Endothelial cell of umbilical vein (primary cell): ENCODE results near the gene CTSD. TPM values are rescaled to one million over a fixed set of nuclear protein-coding genes. Genes with fewer than 3 reads are reported as not detected.

Experiments used
- BruUV-seq: library from RNA; stranded (reverse); fragments of 400-500 nt; replicated peaks from 2 replicates; lab custom pipeline; 2021; lab: Mats Ljungman, UMichigan
- CTCF ChIA-PET: fragments of 300-600, 350-600 bp; sonication (Branson Sonifier 250); formaldehyde crosslinking; loops from one replicate; lab custom pipeline; 2021; ENCODE audit warnings: antibody characterized with exemption, inconsistent platforms; lab: Charles Lee
- POLR2A ChIA-PET: fragments of 300-600, 350-600 bp; sonication (Branson Sonifier 250); formaldehyde crosslinking; loops from one replicate; lab custom pipeline; 2021; ENCODE audit warnings: antibody characterized with exemption, inconsistent platforms; lab: Charles Lee
- DNase-seq: peaks from one replicate; pipeline ENCODE4 v3.0.0-alpha.2; 2011; ENCODE audit warnings: low read depth, low spot score
- FAIRE-seq: peaks from 2 replicates; lab custom pipeline; 2011; peaks lifted over from hg19 to GRCh38; lab: Jason Lieb, UNC
- H2AFZ ChIP-seq: 2 replicates; pipeline ENCODE4 v1.6.0; 2012; ENCODE audit warnings: low read depth, low read length, control low read depth, inconsistent platforms
- H3K27ac ChIP-seq: 2 replicates; pipeline ENCODE4 v1.5.1; 2011; ENCODE audit warnings: low read depth, mild to moderate bottlenecking, control low read depth, low read length, moderate library complexity; ENCODE audit not compliant: insufficient read depth
- H3K27me3 ChIP-seq, 2 experiments: 2 replicates each; pipeline versions ENCODE4 v1.6.0 to v1.6.1; 2011; ENCODE audit warnings: low read length in 2 of 2, mixed read lengths in 1 of 2; ENCODE audit not compliant: control insufficient read depth in 2 of 2, insufficient read depth in 2 of 2
- H3K36me3 ChIP-seq, 2 experiments: 2 replicates in 1 of 2; 3 replicates in 1 of 2; pipeline ENCODE4 v1.5.1; 2011; ENCODE audit warnings: low read length in 2 of 2, mild to moderate bottlenecking in 1 of 2, moderate library complexity in 1 of 2; ENCODE audit not compliant: control insufficient read depth in 2 of 2, insufficient read depth in 2 of 2; ENCODE audit errors: extremely low read depth in 1 of 2
- H3K4me1 ChIP-seq: 3 replicates; pipeline ENCODE4 v1.5.1; 2011; ENCODE audit warnings: mild to moderate bottlenecking, low read length; ENCODE audit not compliant: control insufficient read depth, insufficient read depth; ENCODE audit errors: extremely low read depth
- H3K4me2 ChIP-seq: 2 replicates; pipeline ENCODE4 v1.6.1; 2011; ENCODE audit warnings: low read length, control low read depth, mixed read lengths; ENCODE audit not compliant: insufficient read depth
- H3K4me3 ChIP-seq, 3 experiments: fragments of 200-600 bp in 1 of 3; sonication (generic), shearing (Covaris generic) in 1 of 3; replicated peaks in 1 of 3; 2 replicates each; pipeline ENCODE4 v1.5.1; 2011 to 2016; ENCODE audit warnings: control low read depth in 3 of 3, low read length in 3 of 3, mild to moderate bottlenecking in 2 of 3, inconsistent platforms in 1 of 3, low read depth in 1 of 3, moderate library complexity in 1 of 3; ENCODE audit not compliant: insufficient read depth in 1 of 3
- H3K79me2 ChIP-seq: 2 replicates; pipeline ENCODE4 v1.6.0; 2012; ENCODE audit warnings: low read length, inconsistent platforms; ENCODE audit not compliant: control insufficient read depth, insufficient read depth
- H3K9ac ChIP-seq: replicated peaks from 2 replicates; pipeline ENCODE3; 2011; ENCODE audit warnings: low read length, control low read depth; ENCODE audit not compliant: insufficient read depth; ENCODE audit errors: extremely low read depth
- H3K9me1 ChIP-seq: replicated peaks from 3 replicates; pipeline ENCODE4 v1.6.0; 2011; ENCODE audit warnings: mild to moderate bottlenecking, low read length; ENCODE audit not compliant: control insufficient read depth, insufficient read depth; ENCODE audit errors: extremely low read depth
- H3K9me3 ChIP-seq: replicated peaks from 2 replicates; pipeline ENCODE4 v1.5.1; 2012; ENCODE audit warnings: low read length, inconsistent platforms; ENCODE audit not compliant: control insufficient read depth, insufficient read depth
- H4K20me1 ChIP-seq: replicated peaks from 2 replicates; pipeline ENCODE3; 2011; ENCODE audit warnings: mild to moderate bottlenecking, low read length; ENCODE audit not compliant: control insufficient read depth, insufficient read depth; ENCODE audit errors: extremely low read depth
- CTCF ChIP-seq, 2 donors: IDR thresholded peaks; 1 replicate in 1 of 2; 2 replicates in 1 of 2; pipeline ENCODE4 v1.5.1; 2011; ENCODE audit warnings: low read length in 2 of 2, mild to moderate bottlenecking in 2 of 2, moderate library complexity in 2 of 2, control low read depth in 1 of 2, inconsistent platforms in 1 of 2, low read depth in 1 of 2; ENCODE audit not compliant: insufficient read depth in 1 of 2; ENCODE audit errors: extremely low read depth in 1 of 2
- EZH2 ChIP-seq: IDR thresholded peaks from 2 replicates; pipeline ENCODE4 v1.6.1; 2012; ENCODE audit warnings: borderline replicate concordance, low read depth, mild to moderate bottlenecking, moderate library complexity, low read length, inconsistent platforms; ENCODE audit not compliant: severe bottlenecking
- FOS ChIP-seq: IDR thresholded peaks from 2 replicates; pipeline ENCODE4 v1.6.1; 2011; ENCODE audit warnings: mild to moderate bottlenecking, low read length, moderate library complexity, borderline replicate concordance; ENCODE audit not compliant: insufficient read depth
- GATA2 ChIP-seq: IDR thresholded peaks from 2 replicates; pipeline ENCODE4 v1.7.0; 2011; ENCODE audit warnings: low read depth, mild to moderate bottlenecking, moderate library complexity, mixed read lengths, low read length; ENCODE audit not compliant: insufficient read length, insufficient read depth
- JUN ChIP-seq: IDR thresholded peaks from 2 replicates; pipeline ENCODE4 v1.6.1; 2011; ENCODE audit warnings: borderline replicate concordance, low read depth; ENCODE audit not compliant: insufficient read length, insufficient read depth
- MAX ChIP-seq: IDR thresholded peaks from 2 replicates; pipeline ENCODE4 v1.6.1; 2011; ENCODE audit not compliant: insufficient read depth, insufficient read length
- MYC ChIP-seq: IDR thresholded peaks from one replicate; pipeline ENCODE4 v1.6.1; 2011; ENCODE audit warnings: mild to moderate bottlenecking, low read depth, low read length
- POLR2A ChIP-seq: IDR thresholded peaks from 2 replicates; pipeline ENCODE4 v1.6.1; 2012; ENCODE audit warnings: low read depth, mild to moderate bottlenecking, control low read depth, low read length
- POLR2AphosphoS5 ChIP-seq: IDR thresholded peaks from 2 replicates; pipeline ENCODE4 v1.6.1; 2012; ENCODE audit warnings: low read depth, mild to moderate bottlenecking, control low read depth, low read length, moderate library complexity; ENCODE audit not compliant: insufficient read depth
- dilution Hi-C: fragments of 300-500 bp; cut with MboI; formaldehyde crosslinking; loops from one replicate; pipeline ENCODE4 v1.15.0; 2019; ENCODE audit warnings: low sequenced_read_pairs; ENCODE audit not compliant: extremely low pct_ligation_motif_present
- intact Hi-C: fragments of 100-400 bp; cut with micrococcal nuclease; formaldehyde crosslinking; loops from one replicate; pipeline ENCODE4 v1.10.0; 2022
- polyA plus RNA-seq, 4 experiments: library from polyadenylated mRNA; depleted of rRNA in 3 of 4; stranded (reverse) in 3 of 4; unstranded in 1 of 4; fragments of >200 nt; gene quantifications; 2 replicates each; pipeline versions ENCODE4 v1.2.1 to v1.2.3, GENCODE V29; 2011 to 2012; ENCODE audit warnings: missing spikeins in 1 of 4
- total RNA-seq: library from RNA; stranded (reverse); gene quantifications from 2 replicates; pipeline ENCODE4 v1.2.3, GENCODE V29; 2021

Gene CTSD
- total and polyA plus RNA-seq, 2 donors (not counting 3 experiments of a cell fraction or from before 2014, with no cell fraction given), result 215 to 248 TPM

- dilution Hi-C loops (no loop called here), intact Hi-C loops (no loop called here)
- DNase-seq (no peak), FAIRE-seq (no peak)
- TF ChIP-seq JUN (no peak), CTCF (IDR thresholded peaks at IDR 0.05; ENCODE audit: extremely low read depth in 1 of 2, insufficient read depth in 1 of 2, low read depth in 1 of 2, low read length in 2 of 2) (no peak), EZH2 (no peak), FOS (no peak)
- Histone ChIP-seq H3K9ac (no peak overlapping the region), H2AFZ (no peak overlapping the region), H3K9me3 (no peaks in the 10 kb centered on the region), H3K27ac (no peak overlapping the region), H3K4me2 (no peak overlapping the region), H3K27me3 (peaks cover 0 to 9% of the 10 kb centered on the region in 2 experiments), H4K20me1 (no peaks in the 10 kb centered on the region), H3K4me3 (no peak overlapping the region), H3K9me1 (no peaks in the 10 kb centered on the region), H3K36me3 (no peaks in the 10 kb centered on the region), H3K4me1 (no peaks in the 10 kb centered on the region), H3K79me2 (no peaks in the 10 kb centered on the region)
- POLR2A ChIA-PET, result interaction anchor here (0.6 kb wide), 1 partner anchor 25 kb away, joined by 3 read pairs; no protein-coding TSS in a partner anchor
- BruUV-seq, result no TSS peak
- CTCF ChIA-PET, result interaction anchor here (0.9 kb wide), 1 partner anchor 98 kb away, joined by 3 read pairs; no protein-coding TSS in a partner anchor
Observed at GRCh38 chr11:1792461-1792860, 28.7 kb upstream of the CTSD start.

- no peaks in the 10 kb centered on the region for H3K79me2 ChIP-seq
- no peak overlapping the region for H2AFZ ChIP-seq
- intact Hi-C loops, result no loop called here
- no peak for TF ChIP-seq MAX
- TF ChIP-seq JUN, result no peak
- no peak for TF ChIP-seq GATA2
- TF ChIP-seq MYC, result no peak
- no peak for TF ChIP-seq POLR2A
- TF ChIP-seq FOS, result no peak
- no peak for TF ChIP-seq CTCF (IDR thresholded peaks at IDR 0.05; ENCODE audit: extremely low read depth in 1 of 2, insufficient read depth in 1 of 2, low read depth in 1 of 2, low read length in 2 of 2)
- TF ChIP-seq EZH2, result no peak
- no peak for TF ChIP-seq POLR2AphosphoS5
- H3K4me1 ChIP-seq, result no peaks in the 10 kb centered on the region
- no TSS peak for BruUV-seq
- ChIA-PET POLR2A (no interaction called here), CTCF (interaction anchor here (0.5 to 0.9 kb wide), 2 partner anchors 93 to 98 kb away, joined by 3 read pairs; no protein-coding TSS in a partner anchor)
- FAIRE-seq (no peak), DNase-seq (no peak)
- no peaks in the 10 kb centered on the region for H3K9me3 ChIP-seq
- no peak overlapping the region for H3K27ac ChIP-seq
- no peaks in the 10 kb centered on the region for H4K20me1 ChIP-seq
- peaks cover 0 to 9% of the 10 kb centered on the region in 2 experiments for H3K27me3 ChIP-seq
- dilution Hi-C loops, result no loop called here
- H3K4me3 ChIP-seq, result no peak overlapping the region
- H3K9me1 ChIP-seq, result no peaks in the 10 kb centered on the region
- H3K36me3 ChIP-seq, result no peaks in the 10 kb centered on the region
- H3K9ac ChIP-seq, result no peak overlapping the region
- no peak overlapping the region for H3K4me2 ChIP-seq
Observed at GRCh38 chr11:1791912-1792311, 28.2 kb upstream of the CTSD start.
